Small intestine (tissue), 7 donors: ENCODE measurements around the gene ADGRG6. TPM values are rescaled to one million over a fixed set of nuclear protein-coding genes. Genes with fewer than 3 reads are reported as not detected.
"Not testable (repeated sequence)": the region's sequence is repeated elsewhere in the genome, so short reads cannot be mapped to it uniquely, and the experiment has no call there.

ENCODE experiments used
- DNase-seq, 2 donors: peaks; one replicate each; pipeline versions ENCODE4 v3.0.0 to v3.0.0-alpha.2; 2013
- FAIRE-seq: peaks from 2 replicates; lab custom pipeline; 2012; peaks lifted over from hg19 to GRCh38; lab: Jason Lieb, UNC
- H3K27ac ChIP-seq, 3 donors: one replicate each; pipeline ENCODE4 v1.5.1; 2013; ENCODE audit warnings: low read length in 2 of 3, mild to moderate bottlenecking in 2 of 3, control low read depth in 1 of 3, inconsistent platforms in 1 of 3, low read depth in 1 of 3, moderate library complexity in 1 of 3
- H3K27me3 ChIP-seq, 3 donors: one replicate each; pipeline ENCODE4 v1.6.1; 2013; ENCODE audit warnings: low read length in 3 of 3, inconsistent platforms in 1 of 3; ENCODE audit not compliant: control insufficient read depth in 3 of 3, insufficient read depth in 3 of 3
- H3K36me3 ChIP-seq, 3 donors: one replicate each; pipeline ENCODE4 v1.6.1; 2013; ENCODE audit warnings: low read length in 3 of 3, inconsistent platforms in 1 of 3, low read depth in 1 of 3, mild to moderate bottlenecking in 1 of 3, moderate library complexity in 1 of 3; ENCODE audit not compliant: control insufficient read depth in 3 of 3, insufficient read depth in 2 of 3
- H3K4me1 ChIP-seq, 3 donors: one replicate each; pipeline ENCODE4 v1.6.1; 2013; ENCODE audit warnings: low read length in 2 of 3, inconsistent platforms in 1 of 3, low read depth in 1 of 3, mild to moderate bottlenecking in 1 of 3, moderate library complexity in 1 of 3; ENCODE audit not compliant: control insufficient read depth in 3 of 3, insufficient read depth in 2 of 3
- H3K4me3 ChIP-seq, 3 donors: one replicate each; pipeline ENCODE4 v1.5.1; 2013; ENCODE audit warnings: low read length in 3 of 3, control low read depth in 1 of 3, inconsistent platforms in 1 of 3, low read depth in 1 of 3, mild to moderate bottlenecking in 1 of 3, moderate library complexity in 1 of 3
- H3K9me3 ChIP-seq, 2 donors: one replicate each; pipeline ENCODE4 v1.6.1; 2013; ENCODE audit warnings: low read depth in 1 of 2, low read length in 1 of 2; ENCODE audit not compliant: control insufficient read depth in 2 of 2, insufficient read depth in 1 of 2
- WGBS, 3 donors: extraction: QIAGEN DNeasy Blood & Tissue Kit; methylation state at CpG; one replicate each; pipeline ENCODE4 v1.1.7; 2013; 5-methylcytosine and 5-hydroxymethylcytosine counted together
- polyA plus RNA-seq, 4 donors: library from polyadenylated mRNA; stranded (reverse) in 3 of 4; unstranded in 1 of 4; fragments of 200-250 nt in 3 of 4; fragments of 120-200 nt in 1 of 4; gene quantifications; one replicate each; pipeline versions ENCODE4 v1.2.1 to v1.2.3, GENCODE V29; 2013
- donor health status: healthy with polysubstance abuse.
- donor health status: control.
- donor health status: control.
- donor health status: Bipolar disorder and iron deficiency.
- donor health status: healthy.

Gene ADGRG6
- polyA plus RNA-seq, 4 donors: 5.4 to 25.8 (median 11.1) TPM

DNA sequence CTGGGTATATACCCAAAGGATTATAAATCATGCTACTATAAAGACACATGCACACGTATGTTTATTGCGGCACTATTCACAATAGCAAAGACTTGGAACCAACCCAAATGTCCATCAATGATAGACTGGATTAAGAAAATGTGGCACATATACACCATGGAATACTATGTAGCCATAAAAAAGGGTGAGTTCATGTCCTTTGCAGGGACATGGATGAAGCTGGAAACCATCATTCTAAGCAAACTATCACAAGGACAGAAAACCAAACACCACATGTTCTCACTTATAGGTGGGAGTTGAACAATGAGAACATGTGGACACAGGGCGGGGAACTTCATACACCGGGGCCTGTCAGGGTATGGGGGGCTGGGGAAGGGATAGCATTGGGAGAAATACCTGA lies 18.7 kb upstream of the ADGRG6 start:
- peaks cover 0 to 10% (median 0%) of the 10 kb centered on the region in 3 donors for H3K4me1 ChIP-seq
- not testable (repeated sequence) for H3K9me3 ChIP-seq, H3K27ac ChIP-seq, FAIRE-seq, DNase-seq, H3K4me3 ChIP-seq, H3K27me3 ChIP-seq, H3K36me3 ChIP-seq
- 93 to 100% (median 95%) methylated on average over 2 of the region's 4 CpGs for WGBS, 3 donors

DNA sequence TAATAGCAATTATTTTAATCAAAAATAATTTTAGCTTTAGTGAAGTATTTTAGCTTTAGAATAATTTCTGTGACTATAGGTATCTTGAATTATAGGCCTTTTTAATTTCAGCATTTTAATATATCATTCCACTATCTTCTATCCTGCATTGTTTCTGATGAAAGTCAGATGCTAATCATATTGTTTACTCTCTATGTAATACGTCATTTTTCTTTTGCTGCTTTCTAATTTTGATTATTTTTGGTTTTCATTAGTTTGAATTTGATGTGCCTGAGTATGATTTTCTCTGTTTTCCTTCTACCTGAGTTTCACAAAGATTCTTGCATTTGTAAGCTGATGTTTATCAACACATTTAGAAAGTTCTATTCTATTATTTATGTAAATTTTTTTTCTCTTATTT lies 17.4 kb upstream of the ADGRG6 start:
- H3K4me3 ChIP-seq: no peak overlapping the region
- WGBS, 3 donors: 72 to 81% (median 74%) methylated on average over 1 of the region's 1 CpG
- no peaks in the 10 kb centered on the region for H3K36me3 ChIP-seq
- H3K9me3 ChIP-seq: peaks cover 0 to 3% of the 10 kb centered on the region in 2 donors
- DNase-seq: no peak
- no peak overlapping the region for H3K27ac ChIP-seq
- H3K4me1 ChIP-seq: peaks cover 0 to 4% (median 0%) of the 10 kb centered on the region in 3 donors
- FAIRE-seq: no peak
- no peaks in the 10 kb centered on the region for H3K27me3 ChIP-seq

GRCh38 chr6:142285235-142286087 lies 16.3 kb upstream of the ADGRG6 start:
- Histone ChIP-seq H3K27ac (no peak overlapping the region), H3K36me3 (no peaks in the 10 kb centered on the region), H3K9me3 (peaks cover 0 to 3% of the 10 kb centered on the region in 2 donors), H3K27me3 (no peaks in the 10 kb centered on the region), H3K4me1 (no peaks in the 10 kb centered on the region), H3K4me3 (no peak overlapping the region)
- WGBS, 3 donors: 95 to 97% (median 95%) methylated on average over 9 of the region's 9 CpGs
- FAIRE-seq: no peak
- DNase-seq: no peak

- no peak for FAIRE-seq
- H3K4me1 ChIP-seq: no peaks in the 10 kb centered on the region
- H3K9me3 ChIP-seq: no peaks in the 10 kb centered on the region
- H3K36me3 ChIP-seq: no peaks in the 10 kb centered on the region
- DNase-seq: no peak
- H3K27ac ChIP-seq: no peak overlapping the region
- WGBS, 3 donors: 50 to 82% (median 63%) methylated on average over 1 of the region's 1 CpG
- H3K27me3 ChIP-seq: no peaks in the 10 kb centered on the region
- no peak overlapping the region for H3K4me3 ChIP-seq
Observed at GRCh38 chr6:142286088-142286409, 15.8 kb upstream of the ADGRG6 start.

GRCh38 chr6:142289687-142290086 lies 12.1 kb upstream of the ADGRG6 start:
- Histone ChIP-seq H3K27me3 (no peaks in the 10 kb centered on the region), H3K9me3 (no peaks in the 10 kb centered on the region), H3K4me1 (no peaks in the 10 kb centered on the region), H3K27ac (no peak overlapping the region), H3K36me3 (no peaks in the 10 kb centered on the region), H3K4me3 (no peak overlapping the region)
- FAIRE-seq (no peak), DNase-seq (no peak)
- 85 to 95% (median 88%) methylated on average over 6 of the region's 6 CpGs for WGBS, 3 donors

- FAIRE-seq: no peak
- no peaks in the 10 kb centered on the region for H3K36me3 ChIP-seq
- 85 to 91% (median 90%) methylated on average over 5 of the region's 5 CpGs for WGBS, 3 donors
- H3K4me1 ChIP-seq: no peaks in the 10 kb centered on the region
- DNase-seq: no peak
- H3K4me3 ChIP-seq: no peak overlapping the region
- H3K27me3 ChIP-seq: no peaks in the 10 kb centered on the region
- no peaks in the 10 kb centered on the region for H3K9me3 ChIP-seq
- no peak overlapping the region for H3K27ac ChIP-seq
Observed at GRCh38 chr6:142290851-142291250, 11.0 kb upstream of the ADGRG6 start.

- WGBS, 3 donors: 82 to 93% (median 84%) methylated on average over 3 of the region's 3 CpGs
Observed at GRCh38 chr6:142291512-142291911, 10.3 kb upstream of the ADGRG6 start.

GRCh38 chr6:142292166-142292924 lies 9.5 kb upstream of the ADGRG6 start:
- DNase-seq (peak; percentile 25 to 45), FAIRE-seq (no peak)
- Histone ChIP-seq H3K4me3 (no peak overlapping the region), H3K4me1 (no peaks in the 10 kb centered on the region), H3K27me3 (no peaks in the 10 kb centered on the region), H3K36me3 (no peaks in the 10 kb centered on the region), H3K9me3 (no peaks in the 10 kb centered on the region), H3K27ac (no peak overlapping the region)
- WGBS, 3 donors: 75 to 83% (median 79%) methylated on average over 6 of the region's 6 CpGs

More at GRCh38 chr6:142291512-142291911, 10.3 kb upstream of the ADGRG6 start:
- Histone ChIP-seq H3K36me3 (no peaks in the 10 kb centered on the region), H3K4me3 (no peak overlapping the region), H3K4me1 (no peaks in the 10 kb centered on the region), H3K27ac (no peak overlapping the region), H3K27me3 (no peaks in the 10 kb centered on the region), H3K9me3 (no peaks in the 10 kb centered on the region)
- DNase-seq (no peak), FAIRE-seq (no peak)
